ENCODE results near the gene KIZ.
"Not testable (repeated sequence)": the region's sequence is repeated elsewhere in the genome, so short reads cannot be mapped to it uniquely, and the experiment has no call there.

The KIZ gene

DNA sequence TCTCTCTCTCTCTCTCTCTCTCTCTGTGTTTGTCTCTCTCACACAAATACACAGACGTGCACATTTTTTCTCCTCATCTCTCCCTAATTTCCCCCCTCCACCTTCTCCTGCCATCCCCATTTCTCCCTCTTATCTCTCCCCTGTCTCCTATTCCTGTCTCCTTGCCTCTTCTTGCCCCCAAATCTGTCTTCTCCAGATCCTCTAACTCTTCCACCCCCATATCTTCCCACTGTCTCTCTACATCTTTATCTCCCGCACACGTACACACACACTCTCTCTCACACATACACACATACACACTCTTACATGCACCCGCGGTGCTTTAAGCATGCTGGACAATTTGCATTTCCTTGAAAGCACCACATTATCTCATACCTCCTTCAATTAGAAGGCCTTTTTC, 15.9 kb downstream of the KIZ start:
- no peak for FAIRE-seq

DNA sequence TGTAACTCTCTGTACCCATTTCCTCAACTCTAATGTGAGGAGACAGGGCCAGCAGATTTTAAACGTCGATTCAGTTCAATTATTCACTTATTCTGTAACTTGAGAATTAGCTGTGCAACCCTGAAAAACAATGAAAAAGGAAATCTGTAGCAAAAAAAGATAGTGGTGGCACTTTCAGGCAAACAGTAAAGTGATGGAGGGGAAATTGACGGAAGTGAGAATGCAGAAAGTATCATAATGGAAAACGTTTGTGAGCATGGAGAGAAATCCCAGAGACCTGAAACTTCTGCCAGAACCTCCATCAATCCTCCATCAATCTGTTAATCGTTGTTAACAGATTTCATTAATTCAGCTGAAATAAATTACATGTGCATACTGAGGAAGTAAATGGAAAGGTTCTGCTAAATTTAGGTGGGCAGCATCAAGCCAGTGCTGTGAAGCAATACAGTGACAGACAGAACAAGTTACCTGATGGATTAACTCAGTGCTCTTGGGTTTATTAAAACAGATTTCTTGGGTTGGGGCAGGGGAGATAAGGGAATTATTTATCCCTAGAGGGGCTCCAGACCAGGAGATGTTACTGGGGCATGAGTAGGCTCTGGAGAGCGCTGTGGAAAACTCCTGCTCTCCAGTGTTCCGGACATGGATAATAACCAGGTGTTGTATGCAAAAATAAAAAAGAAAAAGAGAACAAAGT, 17.5 kb downstream of the KIZ start:
- no peak for FAIRE-seq

DNA sequence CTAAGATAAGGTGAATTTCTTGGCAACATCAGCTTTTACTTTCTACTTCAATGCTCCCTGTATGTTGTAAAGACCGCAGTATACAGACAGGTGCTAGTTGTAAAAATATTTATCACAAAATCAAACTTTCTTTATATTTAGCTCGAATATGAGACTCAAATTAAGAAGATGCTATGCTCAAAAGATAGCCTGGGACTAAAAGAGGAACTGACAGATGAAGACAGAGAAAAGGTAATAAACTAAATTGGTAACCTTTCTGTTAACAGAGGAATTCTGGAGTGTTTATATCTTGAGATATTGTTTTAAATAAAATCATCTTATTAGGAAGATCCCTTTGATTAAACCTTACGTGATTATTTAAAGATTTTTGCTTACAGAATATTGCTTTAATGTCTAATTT, 19.5 kb downstream of the KIZ start:
- no peak for FAIRE-seq

DNA sequence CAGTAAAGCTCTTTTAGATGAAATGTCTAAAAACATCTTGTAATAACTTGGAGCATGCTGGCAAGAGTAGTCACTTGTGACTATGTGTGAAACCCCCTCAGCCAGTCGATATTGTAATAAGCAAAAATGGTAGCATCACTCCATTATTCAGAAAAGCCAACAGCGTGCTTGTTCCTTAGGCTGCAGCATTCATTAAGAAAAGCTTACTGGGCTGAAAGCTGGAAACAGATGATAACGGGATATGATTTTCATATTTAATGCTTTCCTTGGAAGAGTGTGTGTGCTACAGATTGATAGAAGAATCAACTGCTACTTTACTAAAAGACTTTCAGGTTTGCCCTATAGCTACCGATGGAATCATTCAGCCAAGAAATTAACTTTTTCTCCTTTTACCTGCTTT, 20.3 kb downstream of the KIZ start:
- FAIRE-seq, result no peak

DNA sequence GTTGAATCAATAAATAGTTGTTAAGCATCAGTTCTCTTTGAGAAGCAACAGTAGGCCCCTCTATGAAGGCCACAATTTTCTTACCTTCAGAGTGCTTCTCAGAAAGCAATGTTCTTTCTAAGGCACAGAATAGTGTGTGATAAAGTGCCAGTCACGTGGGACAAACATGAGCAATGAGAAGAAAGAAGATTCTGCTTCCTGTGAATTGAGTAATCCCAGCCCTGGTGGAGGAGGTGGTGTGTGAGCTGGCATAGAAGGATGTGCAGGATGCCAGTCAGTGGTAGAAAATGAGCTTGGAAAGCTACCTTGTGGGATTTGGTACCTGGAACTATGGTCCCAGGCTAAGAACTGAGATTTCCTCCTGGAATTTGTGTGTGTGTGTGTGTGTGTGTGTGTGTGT, 21.7 kb downstream of the KIZ start:
- FAIRE-seq, result no peak

DNA sequence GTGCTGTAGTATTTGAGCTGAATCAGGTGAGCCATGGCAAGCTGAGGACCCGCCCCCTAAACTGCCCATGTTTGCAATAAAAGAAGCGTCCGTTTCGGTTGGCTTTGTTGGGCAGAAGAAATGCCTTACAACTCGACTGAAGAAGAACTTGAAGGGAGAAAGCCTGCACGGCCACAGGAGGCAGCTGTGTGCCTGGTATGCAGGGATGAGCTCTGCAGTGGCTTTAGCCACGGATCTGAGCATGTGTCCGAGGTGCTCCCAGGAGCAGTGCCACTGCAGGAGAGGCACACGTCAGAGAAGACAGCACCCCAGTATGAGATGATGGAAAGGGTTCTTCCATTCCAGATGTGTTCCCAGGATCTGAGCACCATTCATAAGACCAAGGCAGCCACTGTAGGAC, 23.5 kb downstream of the KIZ start:
- no peak for FAIRE-seq

DNA sequence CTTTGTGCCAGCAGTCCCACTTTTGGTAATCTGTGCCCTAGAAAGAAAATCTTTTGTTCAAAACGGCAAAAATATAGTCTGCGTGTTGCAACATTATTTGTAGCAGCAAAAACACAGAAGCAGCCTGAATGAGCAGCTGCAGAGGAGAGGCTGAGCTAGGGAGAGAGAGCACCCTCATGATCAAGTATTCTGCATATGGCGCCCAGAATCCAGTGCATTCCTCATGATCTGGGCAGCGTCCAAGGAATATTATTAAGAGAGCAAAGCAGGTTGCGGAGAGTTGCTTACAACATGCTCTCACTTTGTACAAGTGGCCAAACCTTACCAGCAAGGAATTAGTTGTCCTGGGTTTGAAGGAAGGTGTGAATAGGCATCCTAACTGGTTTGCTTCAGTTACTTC, 25.9 kb downstream of the KIZ start:
- no peak for FAIRE-seq

DNA sequence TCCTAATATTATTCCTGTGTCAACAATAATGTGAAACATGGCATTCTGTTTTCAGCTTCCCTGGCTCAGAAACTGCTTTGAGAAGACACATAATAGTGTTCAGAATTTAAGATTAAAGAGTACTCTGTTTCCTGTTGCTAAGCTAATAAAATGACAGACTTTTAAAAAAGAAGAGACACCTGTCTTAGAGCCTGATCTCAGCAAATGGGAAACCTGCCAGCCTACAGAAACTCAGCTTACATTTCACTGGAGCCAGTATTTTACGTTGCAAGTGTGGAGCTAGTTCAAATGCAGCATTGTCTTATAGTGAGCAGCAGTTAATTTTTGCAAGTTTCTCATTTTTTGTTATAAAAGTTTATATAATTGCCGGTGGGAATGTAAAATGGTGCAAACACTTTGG, 28.8 kb downstream of the KIZ start:
- FAIRE-seq, result no peak

DNA sequence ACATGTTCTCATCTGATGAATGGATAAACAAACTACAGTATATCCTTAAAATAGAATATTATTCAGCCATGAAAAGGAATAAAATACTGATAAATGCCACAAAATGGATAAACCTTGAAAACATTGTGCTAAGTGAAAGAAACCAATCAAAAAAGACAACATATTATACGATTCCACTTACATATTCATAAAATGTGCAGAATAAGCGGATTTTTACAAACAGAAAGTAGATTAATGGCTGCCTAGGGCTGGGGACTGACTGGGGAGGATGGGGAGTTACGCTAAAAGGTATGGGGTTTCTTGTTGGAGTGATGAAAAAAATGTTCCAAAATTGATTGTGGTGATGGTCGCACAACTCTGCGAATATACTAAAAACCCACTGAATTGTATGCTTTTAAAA, 29.4 kb downstream of the KIZ start:
- no peak for FAIRE-seq

DNA sequence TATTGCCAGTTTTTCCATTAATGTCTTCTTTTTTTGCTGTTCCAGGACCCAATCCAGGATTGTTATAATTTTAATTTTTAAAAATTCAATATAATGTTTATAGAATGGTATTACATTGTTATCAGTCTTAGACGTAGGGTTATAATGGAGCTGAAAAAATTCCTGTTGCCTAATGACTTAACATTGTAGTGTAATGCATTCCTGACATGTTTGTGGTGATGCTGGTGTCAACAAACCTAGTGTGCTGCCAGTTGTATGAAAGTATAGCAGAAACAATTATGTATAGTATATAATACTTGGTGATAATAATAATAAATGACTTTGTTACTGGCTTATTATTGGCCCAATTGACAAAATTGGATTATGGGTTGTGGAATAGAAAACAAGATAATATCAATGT, 30.4 kb downstream of the KIZ start:
- no peak for FAIRE-seq

DNA sequence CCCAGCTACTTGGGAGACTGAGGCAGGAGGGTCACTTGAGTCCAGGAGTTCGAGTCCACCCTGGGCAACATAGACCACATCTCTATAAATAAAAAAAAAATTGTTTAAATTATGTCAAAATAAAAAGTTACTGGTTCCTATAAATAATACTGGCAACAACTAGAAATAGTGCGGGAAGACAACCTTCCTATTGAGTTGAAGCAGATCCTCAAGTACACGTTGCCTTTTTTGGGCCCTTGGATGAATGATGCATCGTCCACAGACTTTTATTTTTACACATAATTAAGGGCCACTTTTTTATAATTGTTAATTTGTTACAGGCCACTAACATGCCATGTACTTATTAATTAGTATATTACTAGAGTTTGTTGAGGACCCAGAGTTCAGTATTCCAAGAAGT, 31.1 kb downstream of the KIZ start:
- FAIRE-seq, result no peak

DNA sequence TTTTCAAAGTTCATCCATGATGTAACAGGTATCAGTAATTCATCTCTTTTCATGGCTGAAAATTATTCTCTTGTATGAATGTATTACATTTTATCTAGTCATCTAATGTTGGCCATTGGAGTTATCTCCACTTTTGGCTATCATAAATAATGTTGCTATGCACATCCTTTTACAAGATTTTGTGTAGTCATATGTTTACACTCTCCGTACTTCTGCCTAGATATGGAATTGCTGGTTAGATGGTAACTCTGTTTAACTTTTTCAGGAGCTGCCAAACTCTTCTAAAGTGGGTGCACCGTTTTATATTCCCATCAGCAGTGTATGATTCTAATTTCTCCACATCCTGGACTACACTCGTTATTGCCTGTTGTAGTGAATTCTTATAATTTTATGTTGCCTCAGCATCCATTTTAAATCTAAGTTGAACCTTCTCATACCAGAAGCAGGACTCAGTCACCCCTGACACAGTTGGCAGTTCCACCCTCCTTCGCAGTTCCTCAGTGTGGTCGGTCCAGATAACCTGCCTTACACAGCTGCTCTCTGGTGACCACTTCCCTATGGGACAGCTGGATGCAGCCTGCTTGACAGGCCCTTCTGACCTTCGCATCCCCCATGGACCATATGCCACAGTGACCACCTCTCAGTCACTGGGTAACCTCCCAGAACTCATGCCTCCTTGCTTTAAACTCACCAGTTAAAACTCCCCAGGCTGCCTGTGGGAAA, 33.9 kb downstream of the KIZ start:
- no peak for FAIRE-seq

DNA sequence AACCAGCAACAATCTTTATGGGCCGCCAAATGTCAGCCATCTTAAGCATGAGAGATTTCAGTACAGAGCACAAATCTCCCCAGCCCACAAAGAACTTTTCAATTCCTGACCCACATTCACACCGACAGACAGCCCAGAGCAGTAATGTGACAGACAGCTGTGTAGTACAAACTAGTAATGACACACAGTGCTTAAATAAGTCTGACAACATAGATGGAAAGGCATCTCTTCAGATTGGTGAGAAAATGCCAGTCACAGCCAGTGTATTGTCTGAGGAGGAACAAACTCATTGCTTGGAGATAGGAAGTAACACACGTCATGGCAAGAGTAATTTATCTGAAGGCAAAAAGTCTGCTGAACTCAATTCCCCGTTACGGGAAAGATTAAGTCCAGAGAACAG, 36.0 kb downstream of the KIZ start:
- FAIRE-seq, result no peak

DNA sequence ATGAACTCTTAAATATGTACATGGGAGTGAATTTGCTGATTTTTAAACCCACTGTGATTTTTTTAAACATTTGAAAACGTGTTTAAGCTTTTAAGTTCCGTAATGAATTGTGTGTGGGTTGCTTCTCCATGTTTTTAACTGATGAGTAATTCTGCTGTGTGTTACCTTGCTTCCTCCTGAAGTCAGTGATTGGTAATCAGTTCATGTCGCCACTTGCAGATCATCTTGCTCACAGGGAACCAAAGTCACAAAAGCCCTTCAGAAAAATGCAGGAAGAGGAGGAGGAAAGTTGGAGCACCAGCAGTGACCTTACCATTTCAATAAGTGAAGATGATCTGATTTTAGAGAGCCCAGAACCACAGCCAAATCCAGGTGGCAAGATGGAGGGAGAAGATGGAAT, 36.7 kb downstream of the KIZ start:
- no peak for FAIRE-seq

DNA sequence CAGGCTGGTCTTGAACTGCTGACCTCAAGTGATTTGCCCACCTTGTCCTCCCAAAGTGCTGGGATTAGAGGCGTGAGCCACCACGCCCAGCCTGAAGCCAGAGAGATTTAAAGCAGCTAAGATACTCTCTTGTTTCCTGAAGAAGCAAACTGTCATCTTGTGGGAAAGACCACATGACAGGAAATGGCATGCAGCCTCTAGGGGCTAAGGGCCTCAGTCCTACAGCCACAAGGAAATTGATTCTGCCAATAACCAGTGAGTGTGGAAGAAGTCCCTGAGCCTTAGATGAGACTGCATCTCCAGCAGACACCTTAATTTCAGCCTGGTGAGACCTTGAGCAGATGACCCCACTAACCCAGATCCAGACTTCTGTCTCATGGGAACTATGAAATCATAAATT, 40.9 kb downstream of the KIZ start:
- no peak for FAIRE-seq

DNA sequence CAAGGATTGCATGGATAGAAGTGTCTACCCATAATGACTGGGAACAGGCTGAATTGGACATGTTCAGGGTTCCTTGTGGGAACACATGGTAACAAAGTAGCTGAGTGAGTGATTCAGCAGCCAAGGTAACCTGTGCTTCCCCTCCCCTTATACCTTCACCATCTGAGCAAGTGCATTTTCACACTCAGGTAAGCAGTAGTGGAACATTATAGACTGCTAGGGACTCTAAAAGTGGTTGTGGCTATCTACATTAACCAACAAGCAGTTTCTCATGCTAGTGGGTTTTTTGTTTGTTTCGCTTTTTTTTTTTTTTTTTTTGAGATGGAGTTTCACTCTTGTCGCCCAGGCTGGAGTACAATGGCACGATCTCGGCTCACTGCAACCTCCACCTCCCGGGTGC, 41.4 kb downstream of the KIZ start:
- FAIRE-seq, result no peak

DNA sequence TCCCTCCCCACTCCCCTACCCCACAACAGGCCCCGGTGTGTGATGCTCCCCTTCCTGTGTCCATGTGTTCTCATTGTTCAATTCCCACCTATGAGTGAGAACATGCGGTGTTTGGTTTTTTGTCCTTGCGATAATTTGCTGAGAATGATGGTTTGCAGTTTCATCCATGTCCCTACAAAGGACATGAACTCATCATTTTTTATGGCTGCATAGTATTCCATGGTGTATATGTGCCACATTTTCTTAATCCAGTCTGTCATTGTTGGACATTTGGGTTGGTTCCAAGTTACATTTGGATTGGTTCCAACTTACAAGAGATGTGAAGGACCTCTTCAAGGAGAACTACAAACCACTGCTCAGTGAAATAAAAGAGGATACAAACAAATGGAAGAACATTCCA, 42.2 kb downstream of the KIZ start:
- FAIRE-seq, result not testable (repeated sequence)

DNA sequence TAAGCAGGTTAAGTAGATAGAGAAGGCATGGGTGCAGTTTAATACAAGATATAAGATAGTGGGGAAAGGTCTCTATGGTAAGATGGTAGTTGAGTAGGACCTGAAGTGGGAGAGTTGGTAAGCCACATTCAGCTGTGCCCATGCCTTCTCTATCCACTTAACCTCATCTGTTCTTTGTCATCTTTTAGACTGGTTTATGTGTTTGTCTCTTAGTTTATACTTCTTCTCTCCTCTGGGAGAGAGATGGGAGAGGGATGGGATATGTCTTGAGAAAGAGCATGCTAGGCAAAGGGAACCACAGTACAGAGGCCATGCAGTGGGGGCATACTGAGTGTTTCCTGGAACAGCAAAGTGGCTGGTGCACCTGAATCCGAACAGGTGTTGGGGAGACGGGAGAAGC, 46.7 kb downstream of the KIZ start:
- no peak for FAIRE-seq

DNA sequence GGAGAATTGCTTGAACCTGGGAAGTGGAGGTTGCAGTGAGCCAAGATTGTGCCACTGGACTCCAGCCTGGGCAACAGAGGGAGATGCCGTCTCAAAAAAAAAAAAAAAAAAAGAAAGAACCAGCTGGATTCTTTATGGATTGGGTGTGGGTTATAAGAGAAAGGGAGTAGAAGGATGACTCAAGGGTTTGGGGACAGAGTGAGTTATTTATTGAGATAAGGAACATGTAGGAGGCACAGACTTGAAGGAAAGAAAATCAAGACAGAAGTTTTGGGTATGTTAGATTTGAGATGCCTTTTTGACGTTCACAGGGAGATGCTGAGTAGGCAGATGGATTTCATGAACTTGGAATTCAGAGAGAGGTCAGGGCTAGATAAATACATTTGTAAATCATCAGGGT, 47.6 kb downstream of the KIZ start:
- FAIRE-seq, result no peak

DNA sequence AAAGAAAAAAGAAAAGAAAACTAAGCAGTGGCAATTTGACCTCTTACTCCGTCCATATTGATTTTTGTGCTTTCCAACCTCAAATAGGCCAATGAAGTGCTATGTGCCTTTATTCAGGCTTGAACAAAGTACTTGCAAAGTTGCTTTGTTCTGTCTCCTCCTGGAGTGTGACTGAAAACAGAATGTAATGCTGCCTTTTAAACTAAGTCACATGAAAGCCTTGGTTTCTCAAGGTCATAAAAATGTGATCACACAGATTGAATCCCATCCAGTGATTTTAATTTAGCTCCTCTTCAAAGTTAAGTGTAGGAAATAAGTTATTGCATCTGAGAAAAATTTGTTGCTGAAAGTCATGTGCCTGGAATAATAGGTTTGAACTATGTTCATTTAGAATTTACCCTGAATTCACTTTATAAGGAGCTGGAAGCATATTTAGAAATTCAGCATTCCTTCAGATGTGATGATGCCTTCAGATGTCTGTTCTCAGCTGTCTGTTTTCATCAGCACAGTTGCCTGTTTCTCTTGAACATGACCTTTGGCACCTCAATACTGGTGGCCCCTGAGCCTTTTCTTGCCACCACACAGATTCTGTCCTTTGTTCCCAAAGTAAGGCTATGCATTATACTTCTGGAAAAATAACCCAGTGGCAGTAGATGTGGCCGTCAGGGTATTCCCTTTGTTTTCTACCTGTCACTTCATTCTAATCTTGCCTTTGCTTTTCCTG, 48.8 kb downstream of the KIZ start:
- no peak for FAIRE-seq

DNA sequence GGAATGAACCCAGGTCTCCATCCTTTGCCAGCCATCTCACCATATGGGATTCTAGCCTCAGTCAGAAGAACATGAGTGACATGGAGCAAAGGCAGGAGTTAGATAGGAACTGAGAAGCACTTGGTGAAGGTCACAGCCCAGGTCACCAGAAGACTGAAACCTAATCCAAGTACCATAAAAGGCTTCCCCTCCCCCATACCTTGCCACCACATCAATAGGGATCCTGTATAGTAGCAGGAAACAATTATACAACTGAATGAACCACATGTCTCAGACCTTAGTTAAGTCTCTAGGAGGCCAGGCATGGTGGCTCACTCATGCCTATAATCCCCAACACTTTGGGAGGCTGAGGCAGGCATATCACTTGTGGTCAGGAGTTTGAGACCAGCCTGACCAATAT, 49.6 kb downstream of the KIZ start:
- FAIRE-seq, result no peak

DNA sequence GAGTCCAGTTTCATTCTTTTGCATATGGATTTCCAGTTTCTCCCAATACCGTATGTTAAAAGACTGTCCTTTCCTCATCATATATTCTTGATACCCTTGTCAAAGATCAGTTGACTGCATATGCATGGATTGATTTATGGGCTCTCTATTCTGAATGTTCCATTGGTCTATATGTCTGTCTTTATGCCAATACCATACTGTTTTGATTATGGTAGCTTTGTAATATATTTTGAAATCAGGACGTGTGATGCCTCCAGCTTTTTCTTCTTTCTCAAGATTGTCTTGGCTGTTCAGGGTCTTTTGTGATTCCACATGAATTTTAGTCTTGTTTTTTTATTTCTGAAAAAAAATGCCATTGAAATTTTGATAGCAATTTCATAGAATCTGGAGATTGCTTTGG, 51.9 kb downstream of the KIZ start:
- no peak for FAIRE-seq

DNA sequence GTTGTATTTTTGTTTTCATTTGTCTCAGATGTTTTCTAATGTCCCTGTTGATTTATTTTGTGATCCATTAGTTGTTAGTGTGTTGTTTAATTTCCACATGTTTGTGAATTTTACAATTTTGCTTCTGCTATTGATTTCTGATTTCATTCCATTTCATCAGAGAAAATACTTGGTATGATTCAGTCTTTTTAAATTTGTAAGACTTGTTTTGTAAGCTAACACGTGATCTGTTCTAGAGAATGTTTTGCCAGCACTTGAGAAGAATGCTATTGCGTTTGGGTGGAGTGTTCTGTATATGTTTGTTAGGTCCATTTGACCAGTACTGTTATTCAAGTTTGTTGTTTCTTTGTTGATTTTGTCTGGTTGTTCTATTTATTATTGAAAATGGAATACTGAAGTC, 53.9 kb downstream of the KIZ start:
- FAIRE-seq, result no peak

DNA sequence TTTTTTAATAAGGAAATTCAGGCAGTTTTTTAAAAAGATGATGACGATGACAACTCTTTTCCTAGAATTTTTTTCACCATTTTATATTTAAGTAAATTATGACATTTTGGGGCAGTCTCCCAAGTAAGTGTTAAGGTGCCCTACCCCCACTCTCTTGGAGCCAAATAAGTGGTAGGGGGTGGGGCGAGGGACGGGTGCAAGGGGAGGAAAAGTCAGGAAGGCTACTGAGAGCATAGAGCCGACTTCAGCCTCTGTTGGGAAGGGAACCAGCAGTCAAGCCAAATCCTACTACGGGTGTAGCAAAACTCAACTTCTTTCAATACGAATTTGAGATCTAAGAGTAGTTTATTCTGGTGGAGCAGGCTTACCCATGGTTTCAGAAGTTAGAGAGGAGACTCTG, 54.4 kb downstream of the KIZ start:
- no peak for FAIRE-seq

Measured in G401.6 (cell line).